ENCODE results near the gene UGT1A6.

UGT1A6 gene

DNA sequence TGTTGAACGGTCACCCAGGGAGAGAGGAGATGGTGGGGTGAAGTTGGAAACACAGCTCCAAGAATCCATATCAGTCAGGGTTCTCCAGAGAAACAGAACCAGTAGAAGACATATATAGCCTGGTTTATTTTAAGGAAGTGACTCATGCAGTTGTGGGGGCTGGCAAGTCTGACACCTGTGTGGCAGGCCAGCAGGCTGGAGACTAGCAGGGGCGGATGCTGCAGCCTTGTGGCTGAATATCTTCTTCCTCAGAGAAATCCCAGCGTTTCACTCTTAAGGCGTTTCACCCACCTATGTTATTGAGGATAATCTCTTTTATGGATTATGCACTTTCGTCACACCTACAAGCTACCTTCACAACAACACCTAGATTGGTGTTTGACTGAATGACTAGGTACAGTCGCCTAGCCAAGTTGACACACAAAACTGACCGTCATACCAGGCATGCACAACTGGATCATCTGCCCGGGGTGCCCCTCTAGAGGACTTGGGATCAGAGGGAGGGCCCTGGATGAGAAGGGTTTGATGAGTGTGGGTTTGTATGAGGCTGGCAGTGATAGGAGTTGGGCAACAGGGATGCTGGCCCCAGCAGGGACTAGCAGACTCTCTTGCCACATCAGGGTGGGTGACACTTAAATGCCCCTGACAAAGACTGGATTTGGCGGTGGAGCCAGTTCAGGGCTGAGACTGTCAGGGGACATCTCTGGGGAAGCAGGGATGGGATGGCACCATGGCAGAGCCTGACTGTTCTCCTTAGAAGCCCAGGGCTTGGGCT lies 108.9 kb downstream of the UGT1A6 start:
- H4K20me1 ChIP-seq (ENCODE audit: insufficient read depth, low read length), result no peaks in the 10 kb centered on the region
- peaks cover 11% of the 10 kb centered on the region for H3K4me1 ChIP-seq (ENCODE audit: low read length)
- no peaks in the 10 kb centered on the region for H3K27me3 ChIP-seq (replicated peaks; ENCODE audit: insufficient read depth, low read length)
- H3K36me3 ChIP-seq (replicated peaks; ENCODE audit: insufficient read depth, low read length), result no peaks in the 10 kb centered on the region
- H3K4me2 ChIP-seq (ENCODE audit: low read depth, low read length), result no peak overlapping the region
- DNase-seq, result peak; percentile 72
- TF ChIP-seq EZH2 (optimal IDR thresholded peaks at IDR 0.05; ENCODE audit: low read depth, low read length) (no peak), EZH2phosphoT487 (IDR thresholded peaks at IDR 0.05; ENCODE audit: low read length) (no peak)
- TF ChIP-seq, protein P1, sequence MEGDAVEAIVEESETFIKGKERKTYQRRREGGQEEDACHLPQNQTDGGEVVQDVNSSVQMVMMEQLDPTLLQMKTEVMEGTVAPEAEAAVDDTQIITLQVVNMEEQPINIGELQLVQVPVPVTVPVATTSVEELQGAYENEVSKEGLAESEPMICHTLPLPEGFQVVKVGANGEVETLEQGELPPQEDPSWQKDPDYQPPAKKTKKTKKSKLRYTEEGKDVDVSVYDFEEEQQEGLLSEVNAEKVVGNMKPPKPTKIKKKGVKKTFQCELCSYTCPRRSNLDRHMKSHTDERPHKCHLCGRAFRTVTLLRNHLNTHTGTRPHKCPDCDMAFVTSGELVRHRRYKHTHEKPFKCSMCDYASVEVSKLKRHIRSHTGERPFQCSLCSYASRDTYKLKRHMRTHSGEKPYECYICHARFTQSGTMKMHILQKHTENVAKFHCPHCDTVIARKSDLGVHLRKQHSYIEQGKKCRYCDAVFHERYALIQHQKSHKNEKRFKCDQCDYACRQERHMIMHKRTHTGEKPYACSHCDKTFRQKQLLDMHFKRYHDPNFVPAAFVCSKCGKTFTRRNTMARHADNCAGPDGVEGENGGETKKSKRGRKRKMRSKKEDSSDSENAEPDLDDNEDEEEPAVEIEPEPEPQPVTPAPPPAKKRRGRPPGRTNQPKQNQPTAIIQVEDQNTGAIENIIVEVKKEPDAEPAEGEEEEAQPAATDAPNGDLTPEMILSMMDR (IDR thresholded peaks at IDR 0.05; ENCODE audit: low read length), result peak; percentile 15; the same call in 1 of the 2 replicates
- 0 out of 2 replicates have a peak overlapping the region, but pooled peaks have one; percentile 51 for H2AFZ ChIP-seq (ENCODE audit: low read length)
- H3K9ac ChIP-seq (ENCODE audit: low read length), result no peak overlapping the region
- no peaks in the 10 kb centered on the region for H3K9me2 ChIP-seq (replicated peaks; ENCODE audit: insufficient read depth, low read length)
- H3K79me2 ChIP-seq (ENCODE audit: low read length), result no peaks in the 10 kb centered on the region
- no peaks in the 10 kb centered on the region for H3K9me3 ChIP-seq (replicated peaks; ENCODE audit: insufficient read depth, low read length)
- no peaks in the 10 kb centered on the region for H3F3A ChIP-seq (ENCODE audit: insufficient read depth, low read length)
- no peak overlapping the region for H3K4me3 ChIP-seq (ENCODE audit: low read length)
- H3K27ac ChIP-seq (ENCODE audit: low read length), result no peak overlapping the region

DNA sequence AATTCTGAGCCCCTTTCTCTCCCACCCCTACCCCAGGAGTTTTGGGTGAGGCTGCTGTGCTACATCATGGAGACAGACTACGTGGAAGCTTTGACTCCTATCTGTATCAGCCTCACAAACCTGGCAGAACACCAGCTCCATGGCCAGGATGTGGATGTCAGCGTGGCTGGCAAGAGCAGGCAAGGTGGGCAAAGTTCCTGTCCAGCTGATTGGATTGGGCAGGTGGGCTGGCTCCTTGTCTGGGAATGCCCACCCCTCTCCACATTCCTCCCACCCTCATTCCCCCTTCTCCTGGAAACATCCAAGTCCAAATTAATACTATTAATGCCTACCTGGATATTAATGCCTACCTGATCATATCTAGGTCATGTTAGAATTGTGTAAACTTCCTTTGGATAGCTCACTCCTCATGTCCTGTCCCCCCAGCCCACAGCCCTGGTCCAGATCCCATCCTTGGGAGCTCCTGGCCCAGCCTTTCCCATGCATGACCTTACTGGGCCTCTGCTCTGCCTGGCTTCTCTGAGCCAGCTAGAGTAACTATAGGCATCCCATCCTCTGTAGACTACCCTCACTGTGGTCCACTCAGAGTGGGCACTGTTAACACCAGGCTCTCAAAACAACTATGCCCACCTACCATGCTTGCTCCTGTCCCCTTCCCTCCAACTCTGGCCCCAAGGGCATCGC lies 109.6 kb downstream of the UGT1A6 start:
- peaks cover 11% of the 10 kb centered on the region for H3K4me1 ChIP-seq (ENCODE audit: low read length)
- no peaks in the 10 kb centered on the region for H4K20me1 ChIP-seq (ENCODE audit: insufficient read depth, low read length)
- H3K27me3 ChIP-seq (replicated peaks; ENCODE audit: insufficient read depth, low read length), result no peaks in the 10 kb centered on the region
- no peaks in the 10 kb centered on the region for H3F3A ChIP-seq (ENCODE audit: insufficient read depth, low read length)
- H3K79me2 ChIP-seq (ENCODE audit: low read length), result no peaks in the 10 kb centered on the region
- TF ChIP-seq EZH2 (optimal IDR thresholded peaks at IDR 0.05; ENCODE audit: low read depth, low read length) (no peak), EZH2phosphoT487 (IDR thresholded peaks at IDR 0.05; ENCODE audit: low read length) (no peak)
- TF ChIP-seq, protein P1 (IDR thresholded peaks at IDR 0.05; ENCODE audit: low read length), result no peak
- DNase-seq, result no peak
- no peak overlapping the region for H3K4me2 ChIP-seq (ENCODE audit: low read depth, low read length)
- H3K9me2 ChIP-seq (replicated peaks; ENCODE audit: insufficient read depth, low read length), result no peaks in the 10 kb centered on the region
- no peaks in the 10 kb centered on the region for H3K36me3 ChIP-seq (replicated peaks; ENCODE audit: insufficient read depth, low read length)
- H3K9ac ChIP-seq (ENCODE audit: low read length), result no peak overlapping the region
- no peak overlapping the region for H3K4me3 ChIP-seq (ENCODE audit: low read length)
- no peak overlapping the region for H2AFZ ChIP-seq (ENCODE audit: low read length)
- no peaks in the 10 kb centered on the region for H3K9me3 ChIP-seq (replicated peaks; ENCODE audit: insufficient read depth, low read length)
- H3K27ac ChIP-seq (ENCODE audit: low read length), result no peak overlapping the region

- no peak for DNase-seq
- H3K36me3 ChIP-seq (replicated peaks; ENCODE audit: insufficient read depth, low read length), result no peaks in the 10 kb centered on the region
- H3K9me2 ChIP-seq (replicated peaks; ENCODE audit: insufficient read depth, low read length), result no peaks in the 10 kb centered on the region
- no peaks in the 10 kb centered on the region for H3F3A ChIP-seq (ENCODE audit: insufficient read depth, low read length)
- no peak overlapping the region for H3K4me2 ChIP-seq (ENCODE audit: low read depth, low read length)
- H3K27me3 ChIP-seq (replicated peaks; ENCODE audit: insufficient read depth, low read length), result no peaks in the 10 kb centered on the region
- H3K9ac ChIP-seq (ENCODE audit: low read length), result no peak overlapping the region
- no peak overlapping the region for H3K4me3 ChIP-seq (ENCODE audit: low read length)
- H2AFZ ChIP-seq (ENCODE audit: low read length), result no peak overlapping the region
- H4K20me1 ChIP-seq (ENCODE audit: insufficient read depth, low read length), result no peaks in the 10 kb centered on the region
- no peaks in the 10 kb centered on the region for H3K9me3 ChIP-seq (replicated peaks; ENCODE audit: insufficient read depth, low read length)
- H3K4me1 ChIP-seq (ENCODE audit: low read length), result peaks cover 11% of the 10 kb centered on the region
- H3K27ac ChIP-seq (ENCODE audit: low read length), result no peak overlapping the region
- TF ChIP-seq EZH2phosphoT487 (IDR thresholded peaks at IDR 0.05; ENCODE audit: low read length) (no peak), EZH2 (optimal IDR thresholded peaks at IDR 0.05; ENCODE audit: low read depth, low read length) (no peak)
- TF ChIP-seq, protein P1 (IDR thresholded peaks at IDR 0.05; ENCODE audit: low read length), result no peak
- no peaks in the 10 kb centered on the region for H3K79me2 ChIP-seq (ENCODE audit: low read length)
These were observed 110.7 kb downstream of the UGT1A6 start for GRCh38 chr2:233803292-233803911.

Data from MM.1S (cell line).